Thyroid gland (tissue), 4 donors: ENCODE data around the gene MAGI2.

ENCODE experiments used
- CTCF ChIP-seq, 6 experiments: fragments of 200-600 bp in 3 of 6; fragments of 450-650 bp in 3 of 6; sonication (generic) in 3 of 6; IDR thresholded peaks; one replicate each; pipeline ENCODE4 v1.5.1; 2016 to 2019; ENCODE audit warnings: antibody characterized with exemption in 6 of 6, mild to moderate bottlenecking in 2 of 6, inconsistent platforms in 1 of 6, moderate library complexity in 1 of 6
- POLR2A ChIP-seq, 2 donors: fragments of 450-650 bp; IDR thresholded peaks; one replicate each; pipeline ENCODE4 v1.6.1; 2017; ENCODE audit warnings: antibody characterized with exemption in 2 of 2, mild to moderate bottlenecking in 2 of 2, moderate library complexity in 1 of 2

GRCh38 chr7:78434281-78434680 lies 1019.2 kb downstream of the MAGI2 start:
- TF ChIP-seq CTCF (IDR thresholded peaks at IDR 0.05) (no peak), POLR2A (IDR thresholded peaks at IDR 0.05) (no peak)
